CD14-positive monocyte (primary cell): ENCODE data around the gene CARMIL1. TPM values are rescaled to one million over a fixed set of nuclear protein-coding genes. Genes with fewer than 3 reads are reported as not detected.

Experiments
- DNase-seq, 3 donors: peaks; one replicate each; pipeline ENCODE4 v3.0.0-alpha.2; 2011 to 2022
- H2AFZ ChIP-seq: 2 replicates; pipeline ENCODE4 v1.6.0; 2012; ENCODE audit warnings: mild to moderate bottlenecking, low read depth, low read length, inconsistent platforms; ENCODE audit not compliant: insufficient read depth, poor library complexity, severe bottlenecking
- H3K27ac ChIP-seq, 2 donors: 1 replicate in 1 of 2; 2 replicates in 1 of 2; pipeline ENCODE4 v1.5.1; 2012 to 2013; ENCODE audit warnings: low read length in 2 of 2, control low read depth in 1 of 2, inconsistent platforms in 1 of 2, low read depth in 1 of 2, mild to moderate bottlenecking in 1 of 2
- H3K27me3 ChIP-seq, 2 donors: one replicate each; pipeline versions ENCODE4 v1.6.0 to v1.6.1; 2011 to 2013; ENCODE audit warnings: low read length in 2 of 2; ENCODE audit not compliant: control insufficient read depth in 2 of 2, insufficient read depth in 2 of 2
- H3K36me3 ChIP-seq, 2 donors: replicated peaks in 1 of 2; 1 replicate in 1 of 2; 2 replicates in 1 of 2; pipeline versions ENCODE4 v1.5.1 to v1.6.1; 2012 to 2013; ENCODE audit warnings: low read length in 2 of 2, control low read depth in 1 of 2, inconsistent platforms in 1 of 2, mild to moderate bottlenecking in 1 of 2; ENCODE audit not compliant: insufficient read depth in 2 of 2, control insufficient read depth in 1 of 2
- H3K4me1 ChIP-seq, 2 donors: 1 replicate in 1 of 2; 2 replicates in 1 of 2; pipeline versions ENCODE4 v1.5.1 to v1.6.1; 2012 to 2013; ENCODE audit warnings: low read length in 2 of 2, control low read depth in 1 of 2, inconsistent platforms in 1 of 2, mild to moderate bottlenecking in 1 of 2, moderate library complexity in 1 of 2; ENCODE audit not compliant: insufficient read depth in 2 of 2, control insufficient read depth in 1 of 2
- H3K4me2 ChIP-seq: replicated peaks from 2 replicates; pipeline ENCODE3; 2012; ENCODE audit warnings: low read length, moderate library complexity, mild to moderate bottlenecking; ENCODE audit not compliant: poor library complexity, severe bottlenecking; ENCODE audit errors: extremely low read depth
- H3K4me3 ChIP-seq, 3 experiments: fragments of 200-600 bp in 1 of 3; sonication (generic) in 1 of 3; replicated peaks in 1 of 3; 1 replicate in 2 of 3; 2 replicates in 1 of 3; pipeline ENCODE4 v1.5.1; 2011 to 2013; ENCODE audit warnings: low read length in 3 of 3, mild to moderate bottlenecking in 3 of 3, control low read depth in 2 of 3, low read depth in 2 of 3, inconsistent platforms in 1 of 3, moderate library complexity in 1 of 3
- H3K79me2 ChIP-seq: 2 replicates; pipeline ENCODE4 v1.6.0; 2012; ENCODE audit warnings: mild to moderate bottlenecking, control low read depth, inconsistent platforms, low read length, moderate library complexity; ENCODE audit not compliant: insufficient read depth
- H3K9ac ChIP-seq: 2 replicates; pipeline ENCODE4 v1.6.0; 2017; ENCODE audit warnings: low read length, mild to moderate bottlenecking; ENCODE audit not compliant: insufficient read depth, poor library complexity, severe bottlenecking
- H3K9me3 ChIP-seq, 2 donors: replicated peaks in 1 of 2; 1 replicate in 1 of 2; 2 replicates in 1 of 2; pipeline versions ENCODE4 v1.5.1 to v1.6.1; 2012 to 2013; ENCODE audit warnings: low read length in 2 of 2, control low read depth in 1 of 2; ENCODE audit not compliant: control insufficient read depth in 1 of 2, insufficient read depth in 1 of 2
- H4K20me1 ChIP-seq: 2 replicates; pipeline ENCODE4 v1.6.0; 2012; ENCODE audit warnings: mild to moderate bottlenecking, low read length, control low read depth, moderate library complexity; ENCODE audit not compliant: insufficient read depth
- H3K27ac Mint-ChIP-seq, 7 donors: one replicate each; pipeline ENCODE4 v1.8.0; 2020; ENCODE audit warnings: mild to moderate bottlenecking in 7 of 7, mixed read lengths in 7 of 7, moderate library complexity in 6 of 7, inconsistent platforms in 2 of 7
- H3K27me3 Mint-ChIP-seq, 3 donors: one replicate each; pipeline ENCODE4 v1.8.0; 2021 to 2022; ENCODE audit warnings: low read depth in 3 of 3, mild to moderate bottlenecking in 3 of 3, mixed read lengths in 3 of 3, moderate library complexity in 3 of 3, inconsistent platforms in 1 of 3
- H3K36me3 Mint-ChIP-seq, 2 donors: one replicate each; pipeline ENCODE4 v1.8.0; 2020; ENCODE audit warnings: mixed read lengths in 2 of 2, inconsistent platforms in 1 of 2, mild to moderate bottlenecking in 1 of 2
- H3K4me1 Mint-ChIP-seq: one replicate; pipeline ENCODE4 v1.8.0; 2020; ENCODE audit warnings: mild to moderate bottlenecking, mixed read lengths
- H3K4me3 Mint-ChIP-seq, 2 donors: one replicate each; pipeline ENCODE4 v1.8.0; 2020; ENCODE audit warnings: mild to moderate bottlenecking in 2 of 2, mixed read lengths in 2 of 2, moderate library complexity in 1 of 2
- H3K9me3 Mint-ChIP-seq, 7 donors: one replicate each; pipeline ENCODE4 v1.8.0; 2020 to 2022; ENCODE audit warnings: mixed read lengths in 7 of 7, mild to moderate bottlenecking in 6 of 7, moderate library complexity in 6 of 7, inconsistent platforms in 2 of 7
- WGBS: methylation state at CpG from one replicate; pipeline ENCODE4 v1.1.5; 2013; ENCODE audit warnings: missing lambda C conversion rate; ENCODE audit not compliant: insufficient coverage; 5-methylcytosine and 5-hydroxymethylcytosine counted together
- intact Hi-C, 2 donors: fragments of 100-400 bp; cut with micrococcal nuclease; formaldehyde crosslinking; loops; one replicate each; pipeline versions ENCODE4 v1.15.0 to v1.15.1; 2023
- polyA plus RNA-seq, 3 donors: library from polyadenylated mRNA; depleted of rRNA in 1 of 3; unstranded in 2 of 3; stranded (reverse) in 1 of 3; fragments of 300-500 nt in 2 of 3; fragments of >200 nt in 1 of 3; fragmentation: Illumina TruSeq in 2 of 3; gene quantifications; 1 replicate in 2 of 3; 2 replicates in 1 of 3; pipeline ENCODE4 v1.2.3, GENCODE V29; 2012 to 2021
- TF ChIP-seq, protein P1 (sequence below): fragments of 200-600 bp; IDR thresholded peaks from one replicate; pipeline ENCODE4 v1.8.0; 2022; ENCODE audit warnings: antibody characterized with exemption, mild to moderate bottlenecking

The CARMIL1 gene
- polyA plus RNA-seq, 3 donors: 0.30 to 0.49 (median 0.41) TPM

DNA sequence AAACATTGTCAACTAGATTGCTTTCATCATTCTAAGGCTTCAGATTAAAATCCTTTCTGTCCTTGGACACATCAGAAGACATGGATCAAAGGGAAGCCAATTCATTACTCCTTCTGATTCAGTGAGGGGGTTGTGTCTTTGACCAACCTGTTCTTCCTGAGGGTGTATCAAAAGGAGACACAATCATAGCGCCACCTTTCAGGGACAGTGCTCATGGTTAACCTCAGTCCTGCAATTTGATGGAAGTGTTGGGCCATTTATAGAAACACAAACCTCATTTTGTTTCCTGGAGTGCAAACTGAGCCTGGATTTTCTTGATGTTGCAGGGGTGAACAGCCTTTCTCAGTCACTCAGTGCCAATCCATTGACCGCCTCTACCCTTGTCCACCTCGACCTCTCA, 209.0 kb downstream of the CARMIL1 start:
- Histone ChIP-seq H3K9ac (no peak overlapping the region), H3K79me2 (no peaks in the 10 kb centered on the region), H3K27ac (no peak overlapping the region), H3K4me3 (no peak overlapping the region), H2AFZ (no peak overlapping the region), H3K27me3 (no peaks in the 10 kb centered on the region), H3K4me2 (no peak overlapping the region), H3K9me3 (no peaks in the 10 kb centered on the region), H3K4me1 (peaks cover 4 to 8% of the 10 kb centered on the region in 2 donors), H4K20me1 (no peaks in the 10 kb centered on the region), H3K36me3 (no peaks in the 10 kb centered on the region)
- DNase-seq: no peak
- TF ChIP-seq, protein P1, sequence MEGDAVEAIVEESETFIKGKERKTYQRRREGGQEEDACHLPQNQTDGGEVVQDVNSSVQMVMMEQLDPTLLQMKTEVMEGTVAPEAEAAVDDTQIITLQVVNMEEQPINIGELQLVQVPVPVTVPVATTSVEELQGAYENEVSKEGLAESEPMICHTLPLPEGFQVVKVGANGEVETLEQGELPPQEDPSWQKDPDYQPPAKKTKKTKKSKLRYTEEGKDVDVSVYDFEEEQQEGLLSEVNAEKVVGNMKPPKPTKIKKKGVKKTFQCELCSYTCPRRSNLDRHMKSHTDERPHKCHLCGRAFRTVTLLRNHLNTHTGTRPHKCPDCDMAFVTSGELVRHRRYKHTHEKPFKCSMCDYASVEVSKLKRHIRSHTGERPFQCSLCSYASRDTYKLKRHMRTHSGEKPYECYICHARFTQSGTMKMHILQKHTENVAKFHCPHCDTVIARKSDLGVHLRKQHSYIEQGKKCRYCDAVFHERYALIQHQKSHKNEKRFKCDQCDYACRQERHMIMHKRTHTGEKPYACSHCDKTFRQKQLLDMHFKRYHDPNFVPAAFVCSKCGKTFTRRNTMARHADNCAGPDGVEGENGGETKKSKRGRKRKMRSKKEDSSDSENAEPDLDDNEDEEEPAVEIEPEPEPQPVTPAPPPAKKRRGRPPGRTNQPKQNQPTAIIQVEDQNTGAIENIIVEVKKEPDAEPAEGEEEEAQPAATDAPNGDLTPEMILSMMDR: no peak
- no peaks in the 10 kb centered on the region for H3K36me3 Mint-ChIP-seq
- H3K4me1 Mint-ChIP-seq: peaks cover 12% of the 10 kb centered on the region
- no peak overlapping the region for H3K27ac Mint-ChIP-seq
- no peaks in the 10 kb centered on the region for H3K9me3 Mint-ChIP-seq
- intact Hi-C loops: no loop called here
- H3K27me3 Mint-ChIP-seq: no peaks in the 10 kb centered on the region
- 100% methylated on average over 3 of the region's 3 CpGs for WGBS
- no peak overlapping the region for H3K4me3 Mint-ChIP-seq

DNA sequence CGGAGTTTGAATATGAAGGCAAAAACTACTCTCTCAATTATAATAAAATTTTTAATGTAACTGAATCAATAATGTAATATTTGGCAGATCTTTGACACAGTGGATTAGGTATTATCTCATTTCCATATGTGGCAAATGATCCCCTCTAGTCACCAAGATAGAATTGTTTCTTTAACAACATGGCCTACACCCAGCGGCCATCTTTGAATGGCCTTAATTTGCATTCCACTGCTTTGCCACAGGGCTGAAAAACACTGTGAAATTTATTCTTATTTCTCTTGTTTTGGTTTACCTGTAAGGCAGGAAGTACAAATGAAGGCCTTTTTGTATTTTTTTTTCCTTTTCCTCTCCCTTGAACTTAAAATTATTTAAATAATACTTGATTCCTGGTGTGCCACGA, 210.2 kb downstream of the CARMIL1 start:
- Histone ChIP-seq H3K4me3 (no peak overlapping the region), H3K4me1 (peaks cover 4 to 8% of the 10 kb centered on the region in 2 donors), H3K36me3 (no peaks in the 10 kb centered on the region), H3K4me2 (no peak overlapping the region), H3K9ac (no peak overlapping the region), H3K27ac (no peak overlapping the region), H4K20me1 (no peaks in the 10 kb centered on the region), H3K9me3 (no peaks in the 10 kb centered on the region), H3K79me2 (no peaks in the 10 kb centered on the region), H3K27me3 (no peaks in the 10 kb centered on the region), H2AFZ (no peak overlapping the region)
- TF ChIP-seq, protein P1: no peak
- WGBS: no CpG with 5 or more reads among the region's 3 CpGs
- H3K27me3 Mint-ChIP-seq: no peaks in the 10 kb centered on the region
- intact Hi-C loops: no loop called here
- peaks cover 12% of the 10 kb centered on the region for H3K4me1 Mint-ChIP-seq
- no peak overlapping the region for H3K27ac Mint-ChIP-seq
- no peaks in the 10 kb centered on the region for H3K36me3 Mint-ChIP-seq
- H3K9me3 Mint-ChIP-seq: no peaks in the 10 kb centered on the region
- no peak for DNase-seq
- H3K4me3 Mint-ChIP-seq: no peak overlapping the region
